BLaER1 treated with 17β-estradiol and CSF1 and Interleukin-3, amounts not matched to agents 10 nM and 100 nM (cell line): ENCODE data around the gene GPX4.

Source experiments
- H3K27ac ChIP-seq, 11 experiments: shearing (Covaris generic); formaldehyde crosslinking; 2 replicates each; pipeline ENCODE4 v1.8.1; 2022
- H3K27me3 ChIP-seq, 11 experiments: shearing (Covaris generic); formaldehyde crosslinking; 2 replicates each; pipeline ENCODE4 v1.8.1; 2022
- H3K36me3 ChIP-seq, 11 experiments: shearing (Covaris generic); formaldehyde crosslinking; 2 replicates each; pipeline ENCODE4 v1.8.1; 2022
- H3K4me1 ChIP-seq, 10 experiments: shearing (Covaris generic); formaldehyde crosslinking; 2 replicates each; pipeline ENCODE4 v1.8.1; 2022
- H3K4me2 ChIP-seq, 11 experiments: shearing (Covaris generic); formaldehyde crosslinking; 2 replicates each; pipeline ENCODE4 v1.8.1; 2022
- H3K4me3 ChIP-seq, 10 experiments: shearing (Covaris generic); formaldehyde crosslinking; 2 replicates each; pipeline ENCODE4 v1.8.1; 2022
- H3K9ac ChIP-seq, 11 experiments: shearing (Covaris generic); formaldehyde crosslinking; 2 replicates each; pipeline ENCODE4 v1.8.1; 2022
- H3K9me3 ChIP-seq, 11 experiments: shearing (Covaris generic); formaldehyde crosslinking; replicated peaks in 1 of 11; 2 replicates each; pipeline ENCODE4 v1.8.1; 2022
- H4K20me1 ChIP-seq, 11 experiments: shearing (Covaris generic); formaldehyde crosslinking; 2 replicates each; pipeline ENCODE4 v1.8.1; 2022
- Cebpa-rat ChIP-seq, 11 experiments: shearing (Covaris generic); IDR thresholded peaks; 2 replicates each; pipeline ENCODE4 v1.8.1; 2022

GPX4 gene

GRCh38 chr19:1146858-1147780 is 43.3 kb downstream of the GPX4 start:
- Histone ChIP-seq H3K27ac (no peak overlapping the region), H4K20me1 (peaks cover 28 to 80% (median 55%) of the 10 kb centered on the region in 11 experiments)
- TF ChIP-seq Cebpa-rat (IDR thresholded peaks at IDR 0.05) = no peak

GRCh38 chr19:1147934-1148549 is 44.2 kb downstream of the GPX4 start:
- no peak for TF ChIP-seq Cebpa-rat (IDR thresholded peaks at IDR 0.05)
- H4K20me1 ChIP-seq = peaks cover 36 to 87% (median 62%) of the 10 kb centered on the region in 11 experiments
- no peak overlapping the region for H3K27ac ChIP-seq
- H3K4me1 ChIP-seq = peaks cover 0 to 15% (median 0%) of the 10 kb centered on the region in 10 experiments; a peak in 3 of 20 replicates
- peaks cover 63 to 90% (median 84%) of the 10 kb centered on the region in 11 experiments for H3K36me3 ChIP-seq
- H3K4me3 ChIP-seq = no peak overlapping the region
- H3K27me3 ChIP-seq = no peaks in the 10 kb centered on the region
- no peak overlapping the region for H3K4me2 ChIP-seq
- no peak overlapping the region for H3K9ac ChIP-seq
- peaks cover 0 to 14% (median 9%) of the 10 kb centered on the region in 11 experiments; a peak in 15 of 22 replicates for H3K9me3 ChIP-seq

More at GRCh38 chr19:1146858-1147780, 43.3 kb downstream of the GPX4 start:
- H3K4me2 ChIP-seq = no peak overlapping the region
- H3K27me3 ChIP-seq = no peaks in the 10 kb centered on the region
- peaks cover 60 to 90% (median 84%) of the 10 kb centered on the region in 11 experiments for H3K36me3 ChIP-seq
- H3K9ac ChIP-seq = no peak overlapping the region; a peak in 1 of 22 replicates
- peaks cover 0 to 23% (median 14%) of the 10 kb centered on the region in 11 experiments; a peak in 15 of 22 replicates for H3K9me3 ChIP-seq
- no peak overlapping the region for H3K4me3 ChIP-seq
- peaks cover 0 to 15% (median 0%) of the 10 kb centered on the region in 10 experiments; a peak in 3 of 20 replicates for H3K4me1 ChIP-seq

- Histone ChIP-seq H3K4me2 (no peak overlapping the region), H3K4me1 (peaks cover 0 to 16% (median 0%) of the 10 kb centered on the region in 10 experiments; a peak in 5 of 20 replicates), H3K9ac (no peak overlapping the region), H3K4me3 (no peak overlapping the region), H3K27me3 (no peaks in the 10 kb centered on the region), H3K27ac (no peak overlapping the region), H4K20me1 (peaks cover 43 to 87% (median 76%) of the 10 kb centered on the region in 11 experiments), H3K36me3 (peaks cover 53 to 90% (median 82%) of the 10 kb centered on the region in 11 experiments), H3K9me3 (no peaks in the 10 kb centered on the region)
- no peak for TF ChIP-seq Cebpa-rat (IDR thresholded peaks at IDR 0.05)
Measured at GRCh38 chr19:1149259-1150045, 45.7 kb downstream of the GPX4 start.

GRCh38 chr19:1150333-1151036 is 46.7 kb downstream of the GPX4 start:
- TF ChIP-seq Cebpa-rat (IDR thresholded peaks at IDR 0.05) = no peak
- H4K20me1 ChIP-seq = peaks cover 52 to 91% (median 85%) of the 10 kb centered on the region in 11 experiments
- peaks cover 0 to 27% (median 7%) of the 10 kb centered on the region in 10 experiments; a peak in 8 of 20 replicates for H3K4me1 ChIP-seq
- H3K36me3 ChIP-seq = peaks cover 53 to 90% (median 84%) of the 10 kb centered on the region in 11 experiments
- no peak overlapping the region for H3K4me2 ChIP-seq
- no peak overlapping the region for H3K27ac ChIP-seq
- no peaks in the 10 kb centered on the region for H3K9me3 ChIP-seq
- H3K4me3 ChIP-seq = no peak overlapping the region
- no peaks in the 10 kb centered on the region for H3K27me3 ChIP-seq
- H3K9ac ChIP-seq = no peak overlapping the region

GRCh38 chr19:1151037-1151724 is 47.4 kb downstream of the GPX4 start:
- no peak for TF ChIP-seq Cebpa-rat (IDR thresholded peaks at IDR 0.05)
- H3K27me3 ChIP-seq = no peaks in the 10 kb centered on the region
- H3K9me3 ChIP-seq = no peaks in the 10 kb centered on the region
- H3K27ac ChIP-seq = no peak overlapping the region; a peak in 1 of 22 replicates
- H3K4me2 ChIP-seq = no peak overlapping the region; a peak in 1 of 22 replicates
- H3K9ac ChIP-seq = no peak overlapping the region
- H3K4me1 ChIP-seq = peaks cover 0 to 33% (median 11%) of the 10 kb centered on the region in 10 experiments; a peak in 9 of 20 replicates
- no peak overlapping the region for H3K4me3 ChIP-seq
- peaks cover 54 to 91% (median 85%) of the 10 kb centered on the region in 11 experiments for H4K20me1 ChIP-seq
- peaks cover 46 to 90% (median 80%) of the 10 kb centered on the region in 11 experiments for H3K36me3 ChIP-seq

GRCh38 chr19:1151917-1152587 is 48.3 kb downstream of the GPX4 start:
- Histone ChIP-seq H3K27me3 (no peaks in the 10 kb centered on the region), H3K9me3 (no peaks in the 10 kb centered on the region), H3K36me3 (peaks cover 42 to 89% (median 75%) of the 10 kb centered on the region in 11 experiments), H3K4me1 (peaks cover 0 to 42% (median 13%) of the 10 kb centered on the region in 10 experiments; a peak in 12 of 20 replicates), H3K9ac (no peak overlapping the region), H4K20me1 (peaks cover 63 to 93% (median 88%) of the 10 kb centered on the region in 11 experiments), H3K27ac (no peak overlapping the region; a peak in 1 of 22 replicates), H3K4me3 (no peak overlapping the region), H3K4me2 (no peak overlapping the region)
- no peak for TF ChIP-seq Cebpa-rat (IDR thresholded peaks at IDR 0.05)
